AG04450 (cell line): ENCODE data around the gene TRAPPC8. TPM values are rescaled to one million over a fixed set of nuclear protein-coding genes. Genes with fewer than 3 reads are reported as not detected.
"Not testable (repeated sequence)": the region's sequence is repeated elsewhere in the genome, so short reads cannot be mapped to it uniquely, and the experiment has no call there.

ENCODE experiments used
- CTCF ChIA-PET: fragments of 300-600, 350-600 bp; formaldehyde crosslinking; extraction: SDS; loops from one replicate; lab custom pipeline; 2022; ENCODE audit warnings: antibody characterized with exemption, inconsistent platforms; lab: Charles Lee
- POLR2A ChIA-PET: fragments of 350-600 bp; formaldehyde crosslinking; extraction: SDS; loops from one replicate; lab custom pipeline; 2021; ENCODE audit warnings: antibody characterized with exemption, inconsistent platforms; lab: Yijun Ruan, JAX
- DNase-seq: peaks from one replicate; pipeline ENCODE4 v3.0.0-alpha.2; 2011; ENCODE audit warnings: low read depth, low spot score
- H3K27ac ChIP-seq: one replicate; pipeline ENCODE4 v1.5.1; 2012; ENCODE audit warnings: low read depth, low read length, control low read depth
- H3K27me3 ChIP-seq: one replicate; pipeline ENCODE4 v1.6.0; 2012; ENCODE audit warnings: low read length; ENCODE audit not compliant: control insufficient read depth, insufficient read depth
- H3K4me3 ChIP-seq: 2 replicates; pipeline ENCODE4 v1.5.1; 2011; ENCODE audit warnings: mild to moderate bottlenecking, low read depth, low read length, control low read depth
- H3K9me3 ChIP-seq: 2 replicates; pipeline ENCODE4 v1.5.1; 2012; ENCODE audit warnings: low read length; ENCODE audit not compliant: control insufficient read depth, insufficient read depth
- polyA plus RNA-seq: library from polyadenylated mRNA; depleted of rRNA; stranded (reverse); fragments of >200 nt; gene quantifications from 2 replicates; pipeline ENCODE4 v1.2.3, GENCODE V29; 2011
- TF ChIP-seq, protein P1 (sequence below): IDR thresholded peaks from 2 replicates; pipeline ENCODE4 v1.5.1; 2011; ENCODE audit warnings: low read depth, low read length, control low read depth, inconsistent platforms

The TRAPPC8 gene
- polyA plus RNA-seq, 1 experiment: 57.6 TPM

DNA sequence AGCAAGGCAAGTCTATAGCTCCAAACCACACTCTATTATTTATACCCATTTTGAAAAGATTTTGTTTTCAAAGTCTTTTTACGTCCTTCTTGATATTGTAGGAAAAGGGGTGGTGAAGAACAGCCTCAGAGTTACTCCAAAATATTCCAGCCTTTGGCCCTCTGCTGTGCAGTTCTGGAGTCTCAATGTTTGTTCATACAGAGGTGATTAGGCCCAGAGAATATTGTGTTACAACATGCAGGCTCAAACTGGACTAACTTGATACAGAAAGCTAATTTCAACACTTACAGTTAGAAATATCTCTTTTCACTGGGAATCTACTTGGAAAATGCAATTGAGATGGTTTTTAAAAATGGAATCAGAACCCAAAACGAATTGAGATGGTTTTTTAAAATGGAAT is 141.8 kb downstream of the TRAPPC8 start:
- Histone ChIP-seq H3K4me3 (no peak overlapping the region), H3K27me3 (no peaks in the 10 kb centered on the region), H3K27ac (no peak overlapping the region), H3K9me3 (no peaks in the 10 kb centered on the region)
- no peak for DNase-seq
- ChIA-PET POLR2A (no interaction called here), CTCF (interaction anchor here (1.4 kb wide), 1 partner anchor 79 kb away, joined by 4 read pairs; no protein-coding TSS in a partner anchor)
- TF ChIP-seq, protein P1, sequence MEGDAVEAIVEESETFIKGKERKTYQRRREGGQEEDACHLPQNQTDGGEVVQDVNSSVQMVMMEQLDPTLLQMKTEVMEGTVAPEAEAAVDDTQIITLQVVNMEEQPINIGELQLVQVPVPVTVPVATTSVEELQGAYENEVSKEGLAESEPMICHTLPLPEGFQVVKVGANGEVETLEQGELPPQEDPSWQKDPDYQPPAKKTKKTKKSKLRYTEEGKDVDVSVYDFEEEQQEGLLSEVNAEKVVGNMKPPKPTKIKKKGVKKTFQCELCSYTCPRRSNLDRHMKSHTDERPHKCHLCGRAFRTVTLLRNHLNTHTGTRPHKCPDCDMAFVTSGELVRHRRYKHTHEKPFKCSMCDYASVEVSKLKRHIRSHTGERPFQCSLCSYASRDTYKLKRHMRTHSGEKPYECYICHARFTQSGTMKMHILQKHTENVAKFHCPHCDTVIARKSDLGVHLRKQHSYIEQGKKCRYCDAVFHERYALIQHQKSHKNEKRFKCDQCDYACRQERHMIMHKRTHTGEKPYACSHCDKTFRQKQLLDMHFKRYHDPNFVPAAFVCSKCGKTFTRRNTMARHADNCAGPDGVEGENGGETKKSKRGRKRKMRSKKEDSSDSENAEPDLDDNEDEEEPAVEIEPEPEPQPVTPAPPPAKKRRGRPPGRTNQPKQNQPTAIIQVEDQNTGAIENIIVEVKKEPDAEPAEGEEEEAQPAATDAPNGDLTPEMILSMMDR: no peak

DNA sequence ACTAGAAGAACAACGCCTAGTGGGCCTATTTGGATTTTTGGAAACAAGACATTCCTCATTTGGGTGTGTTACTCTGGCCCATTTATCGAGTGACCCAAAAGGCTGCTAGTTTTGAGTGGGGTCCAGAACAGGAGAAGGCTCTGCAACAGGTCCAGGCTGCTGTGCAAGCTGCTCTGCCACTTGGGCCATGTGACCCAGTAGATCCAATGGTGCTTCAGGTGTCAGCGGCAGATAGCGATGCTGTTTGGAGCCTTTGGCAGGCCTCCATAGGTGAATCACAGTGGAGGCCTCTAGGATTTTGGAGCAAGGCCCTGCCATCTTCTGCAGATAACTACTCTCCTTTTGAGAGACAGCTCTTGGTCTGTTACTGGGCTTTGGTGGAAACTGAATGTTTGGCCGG is 143.7 kb downstream of the TRAPPC8 start:
- DNase-seq, H3K9me3 ChIP-seq, POLR2A ChIA-PET, CTCF ChIA-PET, H3K27me3 ChIP-seq, H3K4me3 ChIP-seq, H3K27ac ChIP-seq: not testable (repeated sequence)

DNA sequence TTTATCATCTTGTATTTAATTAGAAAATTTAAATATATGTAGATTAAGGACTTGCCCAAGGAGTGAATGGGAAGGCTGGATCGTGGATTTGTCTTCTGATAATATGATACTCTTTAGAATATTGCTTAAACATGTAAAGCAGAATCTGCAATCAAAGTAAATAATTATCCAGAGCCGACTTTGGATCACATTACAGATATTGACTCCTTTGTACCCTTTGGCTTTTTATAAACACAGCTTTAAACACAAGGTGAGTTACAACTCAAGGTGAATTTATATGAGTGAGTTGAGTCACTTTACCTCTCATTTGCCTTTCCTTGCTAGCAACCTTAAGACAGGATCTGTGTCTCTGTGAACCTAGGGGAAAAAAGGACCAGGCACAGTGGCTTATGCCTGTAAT is 144.5 kb downstream of the TRAPPC8 start:
- TF ChIP-seq, protein P1: no peak
- no peaks in the 10 kb centered on the region for H3K9me3 ChIP-seq
- H3K27ac ChIP-seq: no peak overlapping the region
- ChIA-PET POLR2A (no interaction called here), CTCF (no interaction called here)
- no peak overlapping the region for H3K4me3 ChIP-seq
- no peaks in the 10 kb centered on the region for H3K27me3 ChIP-seq
- DNase-seq: no peak

DNA sequence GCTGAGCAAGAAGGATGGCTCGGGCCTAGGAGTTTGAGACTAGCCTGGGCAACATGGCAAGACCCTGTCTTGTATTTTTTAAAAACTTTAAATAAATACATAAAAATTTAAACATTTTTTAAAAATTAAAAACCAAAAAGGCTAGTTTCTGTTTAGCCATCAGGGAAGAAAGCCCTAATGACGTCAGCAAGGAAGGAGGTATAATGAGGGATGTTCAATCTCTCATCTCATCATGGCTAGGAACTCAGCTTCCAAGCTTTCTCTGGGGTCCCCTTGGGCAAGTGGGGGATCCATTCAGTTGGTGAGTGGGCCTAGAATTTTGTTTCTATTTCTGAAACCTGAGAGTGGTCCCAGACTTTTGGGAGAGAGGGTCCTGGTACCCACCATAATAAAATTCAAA is 147.2 kb downstream of the TRAPPC8 start:
- CTCF ChIA-PET: no interaction called here
- Histone ChIP-seq H3K27me3 (no peaks in the 10 kb centered on the region), H3K4me3 (no peak overlapping the region), H3K27ac (no peak overlapping the region), H3K9me3 (no peaks in the 10 kb centered on the region)
- TF ChIP-seq, protein P1: no peak
- POLR2A ChIA-PET: interaction anchor here (1.3 kb wide), 1 partner anchor 147 kb away, joined by 3 read pairs; the partner anchor contains the start of gene TRAPPC8
- no peak for DNase-seq

DNA sequence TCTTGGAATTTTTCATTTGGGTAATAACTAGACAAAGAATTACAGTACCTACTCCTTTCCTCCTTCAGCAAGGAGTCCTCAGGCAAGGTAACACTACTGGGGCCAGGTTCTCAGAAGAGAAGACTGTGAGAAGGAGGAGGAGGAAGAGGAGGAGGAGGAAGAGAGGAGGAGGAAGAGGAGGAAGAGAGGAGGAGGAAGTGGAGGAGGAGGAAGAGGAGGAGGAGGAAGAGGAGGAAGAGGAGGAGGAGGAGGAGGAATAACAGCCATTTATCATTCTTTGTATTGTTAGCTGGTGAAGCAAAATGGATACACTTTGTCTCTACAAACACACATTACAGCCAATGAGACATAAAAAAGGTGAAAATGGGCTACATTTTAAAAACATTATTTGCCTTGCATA is 149.4 kb downstream of the TRAPPC8 start:
- POLR2A ChIA-PET: no interaction called here
- no peak overlapping the region for H3K27ac ChIP-seq
- CTCF ChIA-PET: no interaction called here
- H3K9me3 ChIP-seq: no peaks in the 10 kb centered on the region
- H3K4me3 ChIP-seq: no peak overlapping the region
- no peaks in the 10 kb centered on the region for H3K27me3 ChIP-seq
- DNase-seq: no peak
- TF ChIP-seq, protein P1: no peak

DNA sequence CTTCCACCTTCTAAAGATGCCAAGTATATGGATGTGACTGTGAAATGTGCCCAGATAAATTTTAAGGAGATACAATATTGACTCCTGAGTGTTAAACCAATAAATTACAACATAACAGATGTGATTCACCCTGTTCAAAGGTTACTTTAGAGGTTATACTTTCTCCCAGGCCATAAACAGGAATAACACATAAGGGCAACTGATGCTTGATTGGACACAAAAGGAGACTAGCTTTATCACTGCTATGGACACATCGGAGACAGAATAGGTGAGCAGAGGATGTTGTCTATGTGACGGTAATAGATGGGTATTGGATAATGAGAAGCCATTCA is 150.4 kb downstream of the TRAPPC8 start:
- POLR2A ChIA-PET: no interaction called here
- Histone ChIP-seq H3K27me3 (no peaks in the 10 kb centered on the region), H3K4me3 (no peak overlapping the region), H3K27ac (no peak overlapping the region), H3K9me3 (no peaks in the 10 kb centered on the region)
- TF ChIP-seq, protein P1: no peak
- DNase-seq: no peak
- CTCF ChIA-PET: no interaction called here
